WTC11 (cell line): Measurements from ENCODE around the gene ARHGAP32. TPM values are rescaled to one million over a fixed set of nuclear protein-coding genes. Genes with fewer than 3 reads are reported as not detected.

Experiments
- ATAC-seq: fragments of 200-7000 bp; cut with Tn5 transposase; 2 replicates; pipeline ENCODE4 v1.10.0; 2021; ENCODE audit warnings: mild to moderate bottlenecking, moderate library complexity
- CTCF ChIA-PET: fragments of 300-600 bp; sonication (Branson Sonifier 250); formaldehyde crosslinking; loops from one replicate; lab custom pipeline; 2021; ENCODE audit warnings: antibody characterized with exemption; lab: Charles Lee
- POLR2A ChIA-PET: fragments of 350-600 bp; sonication (Branson Sonifier 250); formaldehyde crosslinking; loops from one replicate; lab custom pipeline; 2021; ENCODE audit warnings: antibody characterized with exemption; lab: Charles Lee
- DNase-seq: peaks from one replicate; pipeline ENCODE4 v3.0.0; 2021; ENCODE audit warnings: low spot score
- H3K27ac Mint-ChIP-seq: 2 replicates; pipeline ENCODE4 v1.8.0; 2021; ENCODE audit warnings: mixed read lengths
- H3K27me3 Mint-ChIP-seq: 2 replicates; pipeline ENCODE4 v1.8.0; 2021; ENCODE audit warnings: low read depth, mild to moderate bottlenecking, moderate library complexity, mixed read lengths
- H3K36me3 Mint-ChIP-seq: 2 replicates; pipeline ENCODE4 v1.8.0; 2021; ENCODE audit warnings: mixed read lengths
- H3K4me1 Mint-ChIP-seq: 2 replicates; pipeline ENCODE4 v1.8.0; 2022; ENCODE audit warnings: mixed read lengths
- H3K4me3 Mint-ChIP-seq: 2 replicates; pipeline ENCODE4 v1.8.0; 2021; ENCODE audit warnings: mild to moderate bottlenecking, moderate library complexity, mixed read lengths
- H3K9me3 Mint-ChIP-seq: 2 replicates; pipeline ENCODE4 v1.8.0; 2021; ENCODE audit warnings: mixed read lengths
- ATF3 ChIP-seq: sonication (generic); formaldehyde crosslinking; conservative IDR thresholded peaks from 2 replicates; pipeline ENCODE4 v1.8.1; 2022; ENCODE audit warnings: mild to moderate bottlenecking, missing genetic modification reagents
- KAT7 ChIP-seq: sonication (generic); formaldehyde crosslinking; IDR thresholded peaks from 2 replicates; pipeline ENCODE4 v1.8.1; 2023; ENCODE audit warnings: missing genetic modification reagents, mild to moderate bottlenecking, borderline replicate concordance
- NFATC4 ChIP-seq: fragments of 250-450 bp; sonication (Bioruptor Pico); IDR thresholded peaks from 2 replicates; pipeline ENCODE4 v1.9.0; 2021; ENCODE audit warnings: mild to moderate bottlenecking
- NFYB ChIP-seq: sonication (generic); formaldehyde crosslinking; conservative IDR thresholded peaks from 2 replicates; pipeline ENCODE4 v1.8.0; 2022; ENCODE audit warnings: low read depth, missing genetic modification reagents
- NR2C2 ChIP-seq: sonication (generic); formaldehyde crosslinking; IDR thresholded peaks from 2 replicates; pipeline ENCODE4 v1.8.0; 2022; ENCODE audit warnings: mild to moderate bottlenecking, missing genetic modification reagents
- NR3C1 ChIP-seq: sonication (generic); formaldehyde crosslinking; conservative IDR thresholded peaks from 2 replicates; pipeline ENCODE4 v1.8.1; 2023; ENCODE audit warnings: low read depth, mild to moderate bottlenecking, missing genetic modification reagents
- PREB ChIP-seq: sonication (generic); formaldehyde crosslinking; IDR thresholded peaks from 2 replicates; pipeline ENCODE4 v1.8.1; 2022; ENCODE audit warnings: mild to moderate bottlenecking, missing genetic modification reagents, moderate library complexity, borderline replicate concordance
- PRRX2 ChIP-seq: fragments of 250-450 bp; sonication (Bioruptor Pico); IDR thresholded peaks from 2 replicates; pipeline ENCODE4 v1.8.0; 2021; ENCODE audit warnings: mild to moderate bottlenecking
- SMAD3 ChIP-seq: sonication (generic); formaldehyde crosslinking; IDR thresholded peaks from 2 replicates; pipeline ENCODE4 v1.8.0; 2022; ENCODE audit warnings: missing genetic modification reagents, mild to moderate bottlenecking, borderline replicate concordance
- SP1 ChIP-seq: sonication (generic); formaldehyde crosslinking; conservative IDR thresholded peaks from 2 replicates; pipeline ENCODE4 v1.8.1; 2022; ENCODE audit warnings: missing genetic modification reagents
- TCF7 ChIP-seq: sonication (generic); formaldehyde crosslinking; IDR thresholded peaks from 2 replicates; pipeline ENCODE4 v1.8.0; 2022; ENCODE audit warnings: mild to moderate bottlenecking, low read depth, missing genetic modification reagents, moderate library complexity
- ZNF121 ChIP-seq: sonication (generic); formaldehyde crosslinking; IDR thresholded peaks from 2 replicates; pipeline ENCODE4 v1.8.0; 2023; ENCODE audit warnings: missing genetic modification reagents
- ZNF219 ChIP-seq: sonication (generic); formaldehyde crosslinking; IDR thresholded peaks from 2 replicates; pipeline ENCODE4 v1.8.0; 2023; ENCODE audit warnings: missing genetic modification reagents, mild to moderate bottlenecking, borderline replicate concordance
- ZNF281 ChIP-seq: sonication (generic); formaldehyde crosslinking; IDR thresholded peaks from 2 replicates; pipeline ENCODE4 v1.8.0; 2023; ENCODE audit warnings: mild to moderate bottlenecking, missing genetic modification reagents
- ZNF532 ChIP-seq: fragments of 250-450 bp; sonication (Bioruptor Pico); IDR thresholded peaks from 2 replicates; pipeline ENCODE4 v1.9.0; 2021; ENCODE audit warnings: mild to moderate bottlenecking, borderline replicate concordance
- ZNF671 ChIP-seq: fragments of 250-450 bp; sonication (Bioruptor Pico); IDR thresholded peaks from 2 replicates; pipeline ENCODE4 v1.8.0; 2021; ENCODE audit warnings: mild to moderate bottlenecking
- ZSCAN18 ChIP-seq: fragments of 250-450 bp; sonication (Bioruptor Pico); IDR thresholded peaks from 2 replicates; pipeline ENCODE4 v2.1.2; 2022; ENCODE audit warnings: mild to moderate bottlenecking, moderate library complexity
- total RNA-seq: library from RNA; stranded (reverse); gene quantifications from 3 replicates; pipeline ENCODE4 v1.2.3, GENCODE V29; 2021

Gene ARHGAP32
- total RNA-seq, 1 experiment from 2014 or later = 25.6 TPM

GRCh38 chr11:128931066-128931465 is 261.1 kb downstream of the ARHGAP32 start:
- Mint-ChIP-seq H3K4me1 (peaks cover 42% of the 10 kb centered on the region), H3K36me3 (no peaks in the 10 kb centered on the region)
- TF ChIP-seq ZNF121 (CRISPR knock-in tag) (peak; percentile 44; the same call in 1 of the 2 replicates), NR3C1 (CRISPR knock-in tag) (no peak)
- TF ChIP-seq, all 79 proteins: peak for 1
- ATAC-seq = no peak
- ChIA-PET CTCF (no interaction called here), POLR2A (no interaction called here)
- peaks cover 90% of the 10 kb centered on the region for H3K27me3 Mint-ChIP-seq
- no peaks in the 10 kb centered on the region for H3K9me3 Mint-ChIP-seq
- DNase-seq = no peak
- no peak overlapping the region for H3K4me3 Mint-ChIP-seq
- no peak overlapping the region for H3K27ac Mint-ChIP-seq

GRCh38 chr11:128929991-128930390 is 262.1 kb downstream of the ARHGAP32 start:
- CTCF ChIA-PET = interaction anchor here (1.5 kb wide), 1 partner anchor 24 kb away, joined by 9 read pairs; no protein-coding TSS in a partner anchor
- H3K4me3 Mint-ChIP-seq = peak overlapping the region; percentile 27; the same call in 1 of the 2 replicates
- H3K27ac Mint-ChIP-seq = no peak overlapping the region
- H3K9me3 Mint-ChIP-seq = no peaks in the 10 kb centered on the region
- H3K36me3 Mint-ChIP-seq = no peaks in the 10 kb centered on the region
- ATAC-seq (no peak; the same call in 1 of the 2 replicates), DNase-seq (no peak)
- peaks cover 93% of the 10 kb centered on the region for H3K27me3 Mint-ChIP-seq
- peaks cover 48% of the 10 kb centered on the region for H3K4me1 Mint-ChIP-seq
- TF ChIP-seq NR2C2 (CRISPR knock-in tag) = no peak
- TF ChIP-seq ZNF219 = no peak
- no peak for TF ChIP-seq TCF7
- no peak for TF ChIP-seq SMAD3
- no peak for TF ChIP-seq ZSCAN18
- POLR2A ChIA-PET = no interaction called here

GRCh38 chr11:128929468-128929867 is 262.7 kb downstream of the ARHGAP32 start:
- ChIA-PET CTCF (interaction anchor here (1.5 to 1.8 kb wide), 2 partner anchors 24 to 42 kb away, joined by 9 to 13 read pairs; no protein-coding TSS in a partner anchor), POLR2A (no interaction called here)
- H3K4me3 Mint-ChIP-seq = peak overlapping the region; percentile 27; the same call in 1 of the 2 replicates
- TF ChIP-seq SP1 (CRISPR knock-in tag) (0 out of 2 replicates have a peak, but pooled peaks have one; percentile 20), PREB (no peak), PRRX2 (CRISPR knock-in tag) (no peak), ATF3 (CRISPR knock-in tag) (no peak), NFYB (no peak), ZNF281 (no peak), KAT7 (CRISPR knock-in tag) (no peak)
- H3K4me1 Mint-ChIP-seq = peaks cover 53% of the 10 kb centered on the region
- peak; percentile 56 for ATAC-seq
- no peaks in the 10 kb centered on the region for H3K9me3 Mint-ChIP-seq
- H3K27me3 Mint-ChIP-seq = peaks cover 94% of the 10 kb centered on the region
- no peaks in the 10 kb centered on the region for H3K36me3 Mint-ChIP-seq
- H3K27ac Mint-ChIP-seq = no peak overlapping the region
- DNase-seq = no peak

- peaks cover 57% of the 10 kb centered on the region for H3K4me1 Mint-ChIP-seq
- H3K4me3 Mint-ChIP-seq = no peak overlapping the region
- ATAC-seq (no peak), DNase-seq (no peak)
- H3K27ac Mint-ChIP-seq = no peak overlapping the region
- no peaks in the 10 kb centered on the region for H3K36me3 Mint-ChIP-seq
- no peak for TF ChIP-seq ZNF671 (CRISPR knock-in tag)
- no peak for TF ChIP-seq ZNF532 (CRISPR knock-in tag)
- no peak for TF ChIP-seq PRRX2 (CRISPR knock-in tag)
- no peak for TF ChIP-seq NFATC4 (CRISPR knock-in tag)
- no peaks in the 10 kb centered on the region for H3K9me3 Mint-ChIP-seq
- H3K27me3 Mint-ChIP-seq = peaks cover 94% of the 10 kb centered on the region
- ChIA-PET POLR2A (interaction anchor here (0.6 kb wide), 3 partner anchors 27 to 943 kb away, joined by 3 read pairs; no protein-coding TSS in a partner anchor), CTCF (interaction anchor here (0.6 to 3.0 kb wide), 8 partner anchors 10 to 275 kb away, joined by 3 to 13 read pairs (median 6); no protein-coding TSS in a partner anchor)
Observed at GRCh38 chr11:128928400-128928799, 263.7 kb downstream of the ARHGAP32 start.
